Renal cortical epithelial cell (primary cell): ENCODE results near the gene RARRES1. TPM values are rescaled to one million over a fixed set of nuclear protein-coding genes. Genes with fewer than 3 reads are reported as not detected.

Experiments
- DNase-seq: peaks from one replicate; pipeline ENCODE4 v3.0.0-alpha.2; 2011; ENCODE audit warnings: low read depth
- total RNA-seq: library from RNA; depleted of rRNA; stranded (reverse); fragments of >200 nt; gene quantifications from 2 replicates; pipeline ENCODE4 v1.2.3, GENCODE V29; 2014

RARRES1 gene
- total RNA-seq, 1 donor from 2014 or later = 27.5 TPM

- DNase-seq = peak; percentile 52
These were observed 33.4 kb upstream of the RARRES1 start for GRCh38 chr3:158765518-158766205.

- DNase-seq = no peak
These were observed 31.2 kb upstream of the RARRES1 start for GRCh38 chr3:158763421-158763820.

- no peak for DNase-seq
These were observed 30.4 kb upstream of the RARRES1 start for GRCh38 chr3:158762701-158763100.

GRCh38 chr3:158761350-158761749, 29.1 kb upstream of the RARRES1 start:
- no peak for DNase-seq

- no peak for DNase-seq
These were observed 23.2 kb upstream of the RARRES1 start for GRCh38 chr3:158755421-158755820.

- DNase-seq = no peak
These were observed 21.6 kb upstream of the RARRES1 start for GRCh38 chr3:158753854-158754253.

- no peak for DNase-seq
These were observed 19.1 kb upstream of the RARRES1 start for GRCh38 chr3:158751316-158751715.

GRCh38 chr3:158750016-158750415, 17.8 kb upstream of the RARRES1 start:
- DNase-seq = no peak

- no peak for DNase-seq
These were observed 17.3 kb upstream of the RARRES1 start for GRCh38 chr3:158749526-158749925.

- DNase-seq = no peak
These were observed 16.1 kb upstream of the RARRES1 start for GRCh38 chr3:158748237-158748828.

- no peak for DNase-seq
These were observed 15.2 kb upstream of the RARRES1 start for GRCh38 chr3:158747417-158747816.

- no peak for DNase-seq
These were observed 13.3 kb upstream of the RARRES1 start for GRCh38 chr3:158745551-158745950.

- no peak for DNase-seq
These were observed 12.5 kb upstream of the RARRES1 start for GRCh38 chr3:158744567-158745288.

GRCh38 chr3:158743664-158744566, 11.7 kb upstream of the RARRES1 start:
- peak; percentile 32 for DNase-seq

- no peak for DNase-seq
These were observed 10.8 kb upstream of the RARRES1 start for GRCh38 chr3:158742871-158743663.

- no peak for DNase-seq
These were observed 7.4 kb upstream of the RARRES1 start for GRCh38 chr3:158739661-158740060.

- DNase-seq = peak; percentile 48
These were observed 6.8 kb upstream of the RARRES1 start for GRCh38 chr3:158739078-158739477.

GRCh38 chr3:158738653-158739052, 6.4 kb upstream of the RARRES1 start:
- DNase-seq = no peak

GRCh38 chr3:158737976-158738615, 5.8 kb upstream of the RARRES1 start:
- no peak for DNase-seq

- no peak for DNase-seq
These were observed 5.2 kb upstream of the RARRES1 start for GRCh38 chr3:158737410-158737809.
